Measurements from ENCODE around the gene C2orf68. TPM values are rescaled to one million over a fixed set of nuclear protein-coding genes. Genes with fewer than 3 reads are reported as not detected.

C2orf68 gene
- total and polyA plus RNA-seq, 2 of the 8 experiments (the other 6 are each of a cell fraction or from before 2014, with no cell fraction given) = 46.3 to 49.4 TPM

GRCh38 chr2:85564144-85564563 lies 47.7 kb downstream of the C2orf68 start:
- Histone ChIP-seq H3K4me3 (ENCODE audit: extremely low read depth in 1 of 4, insufficient read depth in 2 of 4, low read depth in 3 of 4, low read length in 4 of 4) (no peak overlapping the region), H4K91ac (replicated peaks; ENCODE audit: insufficient read length, low read length) (no peak overlapping the region), H3K23ac (ENCODE audit: insufficient read length) (no peak overlapping the region), H2AFZ (ENCODE audit: low read length) (no peak overlapping the region), H2BK20ac (ENCODE audit: low read length) (no peak overlapping the region), H3K4ac (replicated peaks; ENCODE audit: insufficient read length, low read depth, low read length) (no peak overlapping the region), H3K79me2 (ENCODE audit: control insufficient read depth in 1 of 2, insufficient read depth in 2 of 2, low read length in 2 of 2) (peaks cover 0 to 15% of the 10 kb centered on the region in 2 experiments; a peak in 2 of 4 replicates), H3K36me3 (ENCODE audit: control insufficient read depth in 2 of 4, insufficient read depth in 4 of 4, low read length in 3 of 4) (no peaks in the 10 kb centered on the region), H3K79me1 (ENCODE audit: low read depth, low read length) (0 out of 2 replicates have a peak, but pooled peaks cover 4% of the 10 kb centered on the region), H2BK120ac (replicated peaks; ENCODE audit: low read depth, low read length) (no peak overlapping the region), H3K4me2 (ENCODE audit: insufficient read depth in 1 of 2, low read depth in 2 of 2, low read length in 2 of 2) (no peak overlapping the region), H4K5ac (ENCODE audit: insufficient read length, low read depth, low read length) (no peak overlapping the region), H2AK5ac (ENCODE audit: low read depth, low read length) (no peak overlapping the region), H2BK5ac (ENCODE audit: low read depth, low read length) (no peak overlapping the region), H3K4me1 (replicated peaks in 1 of 4; ENCODE audit: control insufficient read depth in 3 of 4, insufficient read depth in 4 of 4, low read length in 3 of 4) (no peaks in the 10 kb centered on the region), H2BK15ac (ENCODE audit: low read length) (no peak overlapping the region), H2BK12ac (ENCODE audit: low read depth, low read length) (no peak overlapping the region), H3K14ac (ENCODE audit: insufficient read length) (no peak overlapping the region), H3K9ac (replicated peaks in 1 of 4; ENCODE audit: extremely low read depth in 1 of 4, low read depth in 3 of 4, low read length in 3 of 4) (no peak overlapping the region), H3K23me2 (ENCODE audit: low read depth, low read length) (peaks cover 5% of the 10 kb centered on the region), H3K27ac (ENCODE audit: low read depth, low read length) (no peak overlapping the region), H3K9me3 (ENCODE audit: insufficient read depth in 2 of 2, low read depth in 1 of 2, low read length in 1 of 2) (no peaks in the 10 kb centered on the region), H4K20me1 (replicated peaks in 1 of 2; ENCODE audit: control insufficient read depth in 1 of 2, insufficient read depth in 2 of 2, low read length in 2 of 2) (no peaks in the 10 kb centered on the region), H3K56ac (replicated peaks; ENCODE audit: insufficient read length, low read depth, low read length) (no peak overlapping the region), H4K8ac (ENCODE audit: extremely low read depth, insufficient read depth, low read length) (no peak overlapping the region), H3K27me3 (replicated peaks in 1 of 4; ENCODE audit: control insufficient read depth in 3 of 4, extremely low read depth in 1 of 4, insufficient read depth in 3 of 4, low read length in 3 of 4) (no peaks in the 10 kb centered on the region), H3K18ac (ENCODE audit: extremely low read depth, low read length) (no peak overlapping the region)
- TF ChIP-seq HDAC6 (IDR thresholded peaks at IDR 0.05; ENCODE audit: low read depth, low read length) = no peak
- TF ChIP-seq RNF2 (IDR thresholded peaks at IDR 0.05; ENCODE audit: borderline replicate concordance, low read depth, low read length, missing control alignments, poor library complexity, severe bottlenecking) = no peak
- no peak for TF ChIP-seq JUN (IDR thresholded peaks at IDR 0.05; ENCODE audit: low read depth, low read length)
- no peak for TF ChIP-seq TEAD4 (IDR thresholded peaks at IDR 0.05; ENCODE audit: low read depth, low read length)
- no peak for TF ChIP-seq RXRA (IDR thresholded peaks at IDR 0.05; ENCODE audit: insufficient read depth, low read depth, low read length)
- TF ChIP-seq RBBP5 (IDR thresholded peaks at IDR 0.05; ENCODE audit: borderline replicate concordance, low read depth, low read length) = no peak
- TF ChIP-seq BCL11A (IDR thresholded peaks at IDR 0.05; ENCODE audit: low read depth in 2 of 2, low read length in 2 of 2) = no peak
- TF ChIP-seq SIX5 (IDR thresholded peaks at IDR 0.05; ENCODE audit: low read depth, low read length) = no peak
- POLR2A ChIA-PET (ENCODE audit: partially characterized antibody) = interaction anchor here (0.6 to 38.6 kb wide), 6 partner anchors 13 to 175 kb away, joined by 3 to 1889 read pairs (median 4); partner anchors contain the start of genes C2orf68, CAPG, MAT2A and SH2D6
- no peak for FAIRE-seq
- DNase-seq (ENCODE audit: low read depth in 1 of 2, low spot score in 2 of 2) = no peak
- CTCF ChIA-PET (ENCODE audit: partially characterized antibody) = interaction anchor here (0.6 to 1.6 kb wide), 2 partner anchors 11 to 31 kb away, joined by 3 to 4 read pairs; partner anchors contain the start of gene RNF181
- 91% methylated on average over 5 of the region's 5 CpGs; no CpG with 5 or more reads in 1 of the 2 experiments for WGBS, 2 experiments (ENCODE audit: extremely low coverage in 1 of 2, insufficient coverage in 1 of 2, insufficient read length in 1 of 2, insufficient replicate concordance in 2 of 2, low coverage in 1 of 2, low lambda C conversion rate in 2 of 2, missing lambda C conversion rate in 1 of 2)
